ENCODE results near the gene MTCL1.

DNA sequence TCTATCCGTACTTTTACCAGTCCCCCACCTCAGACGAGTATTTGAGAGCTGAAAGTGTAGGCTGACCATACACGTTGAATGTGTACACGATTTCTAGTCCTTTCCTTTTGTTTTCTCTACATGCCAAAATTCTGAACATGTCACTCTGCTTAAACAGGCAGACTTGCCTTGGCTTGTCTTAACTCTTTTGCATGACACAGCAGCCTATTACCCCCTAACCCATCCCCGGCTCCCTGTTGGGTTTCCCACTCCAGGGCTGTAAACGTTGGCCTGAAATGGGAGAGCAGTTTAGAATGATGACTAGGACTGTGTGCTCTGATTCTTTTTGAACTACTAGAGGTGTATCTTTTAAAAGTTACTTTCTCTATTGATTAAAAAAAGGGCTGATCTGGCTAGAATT lies 19.1 kb downstream of the MTCL1 start:
- TF ChIP-seq, protein P1, sequence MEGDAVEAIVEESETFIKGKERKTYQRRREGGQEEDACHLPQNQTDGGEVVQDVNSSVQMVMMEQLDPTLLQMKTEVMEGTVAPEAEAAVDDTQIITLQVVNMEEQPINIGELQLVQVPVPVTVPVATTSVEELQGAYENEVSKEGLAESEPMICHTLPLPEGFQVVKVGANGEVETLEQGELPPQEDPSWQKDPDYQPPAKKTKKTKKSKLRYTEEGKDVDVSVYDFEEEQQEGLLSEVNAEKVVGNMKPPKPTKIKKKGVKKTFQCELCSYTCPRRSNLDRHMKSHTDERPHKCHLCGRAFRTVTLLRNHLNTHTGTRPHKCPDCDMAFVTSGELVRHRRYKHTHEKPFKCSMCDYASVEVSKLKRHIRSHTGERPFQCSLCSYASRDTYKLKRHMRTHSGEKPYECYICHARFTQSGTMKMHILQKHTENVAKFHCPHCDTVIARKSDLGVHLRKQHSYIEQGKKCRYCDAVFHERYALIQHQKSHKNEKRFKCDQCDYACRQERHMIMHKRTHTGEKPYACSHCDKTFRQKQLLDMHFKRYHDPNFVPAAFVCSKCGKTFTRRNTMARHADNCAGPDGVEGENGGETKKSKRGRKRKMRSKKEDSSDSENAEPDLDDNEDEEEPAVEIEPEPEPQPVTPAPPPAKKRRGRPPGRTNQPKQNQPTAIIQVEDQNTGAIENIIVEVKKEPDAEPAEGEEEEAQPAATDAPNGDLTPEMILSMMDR (conservative IDR thresholded peaks at IDR 0.05; ENCODE audit: low read length) = no peak
- TF ChIP-seq EZH2phosphoT487 (IDR thresholded peaks at IDR 0.05; ENCODE audit: borderline replicate concordance) = no peak

Data from Loucy (cell line).